Fibroblast of gingiva (primary cell): Measurements from ENCODE around the gene KDR.

Source experiments
- DNase-seq: peaks from one replicate; pipeline ENCODE4 v3.0.0-alpha.2; 2011; ENCODE audit warnings: low read depth

Gene KDR

GRCh38 chr4:55029821-55030503 lies 95.4 kb downstream of the KDR start:
- DNase-seq: no peak

- no peak for DNase-seq
Observed at GRCh38 chr4:55029321-55029720, 96.1 kb downstream of the KDR start.
